ENCODE measurements around the gene COL4A2.

DNA sequence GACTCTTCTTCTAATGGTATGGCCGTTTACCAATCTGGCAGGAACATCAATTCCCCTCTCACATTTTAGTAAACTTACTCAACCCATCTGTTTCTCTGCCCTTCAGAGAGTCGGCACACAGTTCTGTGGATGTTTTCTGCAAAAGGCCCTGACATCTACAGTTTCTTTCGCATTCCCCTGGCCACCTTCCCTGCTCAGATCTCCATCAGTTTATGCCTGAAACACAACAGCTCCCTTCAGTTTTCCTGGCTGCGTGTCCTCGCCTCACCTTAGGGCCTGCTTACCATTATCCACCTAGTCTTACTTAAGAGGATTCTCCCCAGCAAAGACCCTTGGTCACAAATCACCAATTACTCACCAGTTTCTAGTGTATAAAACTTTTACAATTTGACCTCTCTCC, 25.3 kb upstream of the COL4A2 start:
- TF ChIP-seq, protein P1, sequence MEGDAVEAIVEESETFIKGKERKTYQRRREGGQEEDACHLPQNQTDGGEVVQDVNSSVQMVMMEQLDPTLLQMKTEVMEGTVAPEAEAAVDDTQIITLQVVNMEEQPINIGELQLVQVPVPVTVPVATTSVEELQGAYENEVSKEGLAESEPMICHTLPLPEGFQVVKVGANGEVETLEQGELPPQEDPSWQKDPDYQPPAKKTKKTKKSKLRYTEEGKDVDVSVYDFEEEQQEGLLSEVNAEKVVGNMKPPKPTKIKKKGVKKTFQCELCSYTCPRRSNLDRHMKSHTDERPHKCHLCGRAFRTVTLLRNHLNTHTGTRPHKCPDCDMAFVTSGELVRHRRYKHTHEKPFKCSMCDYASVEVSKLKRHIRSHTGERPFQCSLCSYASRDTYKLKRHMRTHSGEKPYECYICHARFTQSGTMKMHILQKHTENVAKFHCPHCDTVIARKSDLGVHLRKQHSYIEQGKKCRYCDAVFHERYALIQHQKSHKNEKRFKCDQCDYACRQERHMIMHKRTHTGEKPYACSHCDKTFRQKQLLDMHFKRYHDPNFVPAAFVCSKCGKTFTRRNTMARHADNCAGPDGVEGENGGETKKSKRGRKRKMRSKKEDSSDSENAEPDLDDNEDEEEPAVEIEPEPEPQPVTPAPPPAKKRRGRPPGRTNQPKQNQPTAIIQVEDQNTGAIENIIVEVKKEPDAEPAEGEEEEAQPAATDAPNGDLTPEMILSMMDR (IDR thresholded peaks at IDR 0.05): no peak
- TF ChIP-seq POLR2AphosphoS5 (IDR thresholded peaks at IDR 0.05): no peak
- TF ChIP-seq POLR2A (IDR thresholded peaks at IDR 0.05): no peak

All from suprapubic skin (tissue), 4 donors.